Measurements from ENCODE around the gene ART1. TPM values are rescaled to one million over a fixed set of nuclear protein-coding genes. Genes with fewer than 3 reads are reported as not detected.
"Not testable (repeated sequence)": the region's sequence is repeated elsewhere in the genome, so short reads cannot be mapped to it uniquely, and the experiment has no call there.

The ART1 gene, protein sequence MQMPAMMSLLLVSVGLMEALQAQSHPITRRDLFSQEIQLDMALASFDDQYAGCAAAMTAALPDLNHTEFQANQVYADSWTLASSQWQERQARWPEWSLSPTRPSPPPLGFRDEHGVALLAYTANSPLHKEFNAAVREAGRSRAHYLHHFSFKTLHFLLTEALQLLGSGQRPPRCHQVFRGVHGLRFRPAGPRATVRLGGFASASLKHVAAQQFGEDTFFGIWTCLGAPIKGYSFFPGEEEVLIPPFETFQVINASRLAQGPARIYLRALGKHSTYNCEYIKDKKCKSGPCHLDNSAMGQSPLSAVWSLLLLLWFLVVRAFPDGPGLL
- not detected for total RNA-seq

DNA sequence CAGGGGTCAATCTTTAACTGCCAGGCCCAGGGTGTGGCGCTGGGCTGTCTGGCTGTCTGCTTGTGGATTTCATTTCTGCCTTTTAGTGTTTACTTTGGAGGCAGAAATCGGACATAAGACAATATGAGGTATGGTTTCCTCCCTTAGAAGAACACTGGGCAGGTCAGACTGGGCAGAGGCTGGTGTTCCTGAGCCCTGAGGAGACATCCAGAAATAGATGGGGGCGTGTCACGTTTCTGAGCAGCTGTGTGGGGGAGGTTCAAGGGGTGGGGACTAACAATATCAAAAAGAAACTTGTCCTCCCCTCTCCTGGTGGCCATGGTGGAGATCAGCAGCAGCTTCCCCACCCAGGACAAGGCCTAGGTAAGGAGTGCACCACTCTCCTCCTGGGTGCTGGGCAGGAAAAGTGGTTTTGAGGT, at the start of gene ART1:
Gene ART1 (plus strand): TSS at position 312 of the 419 bp plus-strand sequence. CDS start 14,086 bp downstream, outside the sequence.
- no peak for DNase-seq (ENCODE audit: low spot score)

DNA sequence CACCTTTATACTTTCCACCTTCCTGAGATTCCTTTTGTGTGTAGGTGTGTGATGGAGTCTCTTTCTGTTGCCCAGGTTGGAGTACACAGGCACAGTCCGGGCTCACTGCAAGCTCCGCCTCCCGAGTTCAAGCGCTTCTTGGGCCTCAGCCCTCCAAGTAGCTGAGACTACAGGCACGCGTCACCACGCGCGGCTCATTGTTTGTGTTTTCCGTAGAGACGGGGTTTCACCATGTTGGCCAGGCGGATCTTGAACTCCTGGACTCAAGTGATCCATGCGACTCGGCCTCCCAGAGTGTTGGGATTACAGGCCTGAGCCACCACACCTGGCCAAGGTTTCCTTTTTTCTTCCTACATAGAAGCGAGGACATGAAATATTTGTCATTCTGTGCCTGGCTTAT, 47.2 kb upstream of the ART1 start:
- not testable (repeated sequence) for DNase-seq (ENCODE audit: low spot score)

DNA sequence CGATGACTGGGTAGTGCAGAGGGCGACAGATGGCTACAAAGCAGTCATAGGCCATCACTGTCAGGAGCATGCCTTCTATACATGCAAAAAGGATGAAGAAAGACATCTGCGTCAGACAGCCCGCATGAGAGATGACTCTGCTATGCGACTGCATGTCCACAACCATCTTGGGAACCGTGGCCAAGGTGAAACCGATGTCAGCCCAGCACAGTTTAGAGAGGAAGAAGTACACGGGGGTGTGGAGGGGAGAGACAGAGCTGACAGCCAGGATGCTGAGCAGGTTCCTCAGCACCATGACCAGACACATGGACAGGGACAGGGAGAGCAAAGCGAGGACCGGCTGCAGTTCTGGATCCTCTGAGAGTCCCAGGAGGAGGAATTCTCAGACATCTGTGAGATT, 44.7 kb upstream of the ART1 start:
- not testable (repeated sequence) for DNase-seq (ENCODE audit: low spot score)

DNA sequence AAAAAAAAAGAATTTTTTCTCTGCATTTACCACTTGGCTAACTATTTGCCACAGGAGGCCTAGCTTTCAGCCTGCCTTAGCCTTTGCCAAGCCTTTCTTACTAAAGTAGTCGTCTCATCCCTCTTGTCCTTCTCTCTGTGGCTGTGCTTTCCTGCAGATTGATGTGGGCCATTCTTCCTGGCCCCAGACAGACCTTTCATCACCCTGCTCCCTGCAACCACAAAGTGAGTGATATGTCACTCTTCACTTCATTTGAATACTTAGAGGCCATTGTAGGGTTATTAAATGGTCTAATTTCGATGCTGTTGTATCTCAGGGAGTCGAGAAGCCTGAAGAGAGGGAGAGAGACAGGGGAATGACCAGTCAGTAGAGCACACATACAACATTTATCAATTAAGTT, 40.8 kb upstream of the ART1 start:
- DNase-seq (ENCODE audit: low spot score): no peak

DNA sequence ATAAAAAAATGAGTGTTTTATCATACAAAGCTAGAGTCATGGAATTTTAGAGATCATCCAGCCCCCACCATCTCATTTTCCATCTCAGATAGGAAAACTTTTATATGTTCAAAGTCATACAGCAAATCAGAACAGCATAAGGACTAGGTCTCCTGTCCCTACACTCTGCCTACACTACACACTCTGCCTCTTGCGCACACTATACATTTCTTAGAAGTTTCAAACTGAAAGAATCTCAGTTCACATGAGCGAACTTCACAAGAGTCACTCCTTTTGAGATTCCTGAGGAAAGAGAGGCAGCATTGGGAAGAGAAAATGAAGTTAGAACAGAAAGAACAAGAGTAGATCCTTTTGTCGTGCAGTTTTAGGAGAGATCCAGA, 39.7 kb upstream of the ART1 start:
- no peak for DNase-seq (ENCODE audit: low spot score)

DNA sequence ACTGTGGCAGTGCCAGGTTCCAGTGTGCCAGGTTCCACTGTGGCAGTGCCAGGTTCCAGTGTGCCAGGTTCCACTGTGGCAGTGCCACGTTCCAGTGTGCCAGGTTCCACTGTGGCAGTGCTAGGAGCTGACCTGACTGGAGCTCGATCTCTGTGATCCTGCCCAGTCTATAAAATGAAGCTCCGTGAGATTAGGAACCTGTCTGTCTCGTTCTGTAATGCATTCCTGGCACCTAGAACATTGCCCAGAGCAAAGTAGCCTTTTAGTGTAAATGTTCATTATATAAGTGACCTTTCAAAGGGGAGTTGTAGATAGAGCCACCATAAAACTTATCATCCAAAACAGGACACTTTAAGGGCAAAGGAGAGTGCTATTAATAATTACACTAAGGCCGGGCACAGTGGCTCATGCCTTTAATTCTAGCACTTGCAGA, 39.1 kb upstream of the ART1 start:
- DNase-seq (ENCODE audit: low spot score): no peak

DNA sequence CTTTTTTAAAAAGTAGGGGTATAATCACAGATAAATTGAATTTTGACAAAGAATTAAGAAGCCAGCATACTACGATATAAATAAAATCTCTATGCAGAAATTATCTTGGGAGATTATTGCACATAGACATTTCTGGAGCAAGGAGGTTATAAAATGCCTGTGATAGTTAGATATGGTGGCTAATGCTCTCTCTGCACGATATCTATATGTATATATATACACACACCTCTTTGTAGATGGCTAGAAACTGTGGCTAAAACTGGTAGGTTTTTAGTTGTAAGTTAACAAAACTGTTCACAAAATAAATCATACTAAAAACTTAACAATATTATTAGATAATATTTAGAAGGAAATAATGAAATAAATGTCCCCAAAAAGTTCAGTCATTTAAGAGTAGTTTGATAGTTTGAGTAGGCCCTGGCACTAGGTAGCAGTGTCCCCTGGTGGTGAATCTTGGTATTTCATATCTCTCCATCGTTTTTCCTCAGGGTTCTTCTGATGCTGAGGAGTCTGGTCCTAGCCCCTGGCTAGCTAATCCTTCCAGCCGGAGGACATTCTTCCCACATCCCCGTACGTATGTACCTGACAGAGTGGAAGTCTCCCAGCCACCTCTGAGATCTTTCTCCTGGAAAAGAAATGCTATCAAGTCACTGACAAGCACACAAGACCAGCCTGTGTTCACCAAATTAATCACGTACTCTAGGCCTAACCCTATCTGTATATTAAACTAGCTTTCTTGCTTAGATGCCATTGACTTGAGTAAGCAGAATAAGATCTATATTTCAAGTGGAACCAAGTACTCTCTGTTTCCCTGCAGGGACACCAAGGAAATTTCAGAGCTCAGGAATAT, 35.3 kb upstream of the ART1 start:
- DNase-seq (ENCODE audit: low spot score): peak; percentile 21

DNA sequence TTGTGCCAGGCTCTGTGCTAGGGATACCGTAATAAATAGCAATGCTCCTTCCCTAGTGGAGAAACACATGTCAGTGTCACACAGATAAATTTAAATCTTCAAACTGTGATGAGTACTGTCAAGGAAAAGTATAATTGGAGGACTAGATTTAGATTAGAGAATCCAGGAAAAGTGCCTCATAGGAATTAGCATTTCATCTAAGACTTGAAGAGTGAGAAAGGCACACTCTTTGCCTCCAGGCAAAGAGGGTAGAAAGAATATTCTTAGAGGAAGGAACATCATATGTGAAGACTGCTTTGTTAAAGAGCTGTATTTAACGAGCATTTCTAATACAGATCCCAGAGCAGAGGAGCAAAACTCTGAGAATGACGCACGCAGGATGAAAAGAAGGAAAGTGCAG, 34.1 kb upstream of the ART1 start:
- DNase-seq (ENCODE audit: low spot score): no peak

DNA sequence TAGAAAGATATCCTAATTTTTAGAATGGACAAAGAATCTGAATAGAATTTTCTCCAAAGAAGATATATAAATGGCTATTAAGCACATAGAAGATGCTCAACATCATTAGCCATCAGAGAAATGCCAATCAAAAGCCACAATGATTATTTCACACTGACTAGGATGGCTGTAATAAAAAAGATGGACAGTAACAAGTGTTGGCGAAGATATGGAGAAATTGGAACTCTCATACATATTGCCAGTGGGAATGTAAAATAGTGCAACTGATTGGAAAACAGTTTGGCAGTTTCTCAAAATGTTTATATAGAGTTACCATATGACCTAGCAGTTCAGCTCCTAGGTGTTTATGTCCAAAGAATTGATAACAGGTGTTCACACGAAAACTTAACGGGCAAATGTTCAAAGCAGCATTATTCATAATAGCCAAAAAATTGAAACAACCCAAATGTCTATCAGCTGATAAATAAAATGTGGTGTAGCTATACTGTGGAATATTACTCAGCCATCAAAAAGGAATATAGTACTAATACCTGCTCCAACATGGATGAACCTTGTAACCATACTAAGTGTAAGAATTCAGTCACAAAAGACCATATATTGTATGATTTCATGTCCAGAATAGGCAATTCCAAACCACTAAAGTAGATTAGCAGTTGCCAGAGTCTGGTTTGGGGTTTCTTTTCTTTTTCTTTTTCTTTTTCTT, 32.8 kb upstream of the ART1 start:
- no peak for DNase-seq (ENCODE audit: low spot score)

DNA sequence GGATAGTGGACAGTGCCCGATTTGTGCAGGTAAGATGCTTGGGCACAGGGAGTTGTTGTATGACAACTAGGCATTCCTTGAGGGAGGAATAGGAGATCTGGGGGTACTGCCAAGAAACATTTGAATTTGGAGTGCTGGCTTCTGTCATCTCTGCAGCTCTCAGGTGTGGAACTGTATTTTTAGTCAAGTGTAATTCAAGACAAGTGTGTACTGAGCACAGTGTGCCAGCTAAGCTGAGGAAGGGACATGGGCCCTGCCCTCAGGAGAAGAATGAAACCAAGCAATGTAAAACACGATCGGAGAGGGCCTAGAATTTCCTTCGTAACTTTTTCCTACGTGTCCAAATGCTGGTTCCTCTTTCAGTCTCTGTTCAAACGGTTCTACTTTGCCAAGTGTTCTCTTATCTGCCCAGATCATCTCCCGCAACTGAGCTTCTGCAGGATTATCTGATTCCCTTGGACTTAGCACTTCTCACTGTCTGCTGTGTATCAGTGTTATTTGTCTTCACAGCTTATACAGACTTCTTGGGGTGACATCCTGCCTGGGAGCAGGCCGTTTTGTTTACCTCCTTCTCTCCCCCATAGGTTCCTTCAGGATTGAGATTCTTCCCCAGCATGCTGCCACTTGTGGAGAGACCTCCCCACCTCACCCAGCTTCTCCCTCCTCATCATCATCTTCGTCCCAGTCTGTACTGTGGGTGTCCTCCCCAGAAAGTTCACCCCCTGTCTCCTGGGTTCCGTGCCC, 30.8 kb upstream of the ART1 start:
- no peak for DNase-seq (ENCODE audit: low spot score)

DNA sequence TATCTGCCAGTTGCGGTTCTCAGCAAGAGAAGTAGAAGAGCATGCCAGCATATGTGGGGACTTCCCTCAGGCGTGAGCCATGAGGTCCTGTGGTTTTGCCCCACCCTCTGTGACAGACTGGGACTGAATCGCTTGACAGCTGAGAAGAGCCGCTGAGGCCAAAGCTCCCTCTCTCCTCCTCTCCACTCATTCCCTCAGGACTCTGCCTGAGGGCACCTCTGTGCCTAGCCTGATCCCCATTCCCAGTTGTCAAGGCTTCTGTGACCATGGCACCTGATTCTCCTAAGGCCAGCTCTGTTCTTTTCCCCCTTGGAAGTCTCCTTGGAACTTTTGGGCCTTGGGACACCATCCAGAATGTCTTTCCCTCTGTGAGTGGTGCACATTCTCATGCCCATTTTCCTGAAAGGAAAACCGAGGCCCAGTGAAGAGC, 30.2 kb upstream of the ART1 start:
- DNase-seq (ENCODE audit: low spot score): no peak

DNA sequence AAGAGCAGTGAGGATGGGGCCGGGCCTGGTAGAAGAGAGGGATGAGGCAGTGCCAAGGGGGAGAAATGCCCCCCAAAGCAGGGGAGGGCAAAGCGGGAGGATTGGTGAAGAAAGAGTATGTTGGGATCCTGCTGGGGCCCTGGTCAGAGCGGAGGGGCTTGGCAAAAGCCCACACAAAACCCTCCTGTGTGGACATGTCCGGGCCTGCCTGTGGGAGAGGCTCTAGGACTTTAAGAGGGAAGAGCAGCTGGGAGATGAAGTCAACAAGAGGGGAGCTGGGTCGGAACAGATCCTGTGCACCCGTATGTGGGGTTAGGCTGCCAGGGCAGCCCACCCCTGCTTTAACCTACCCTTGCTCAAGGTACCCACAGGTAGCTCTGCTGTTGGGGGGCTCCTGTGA, 28.9 kb upstream of the ART1 start:
- DNase-seq (ENCODE audit: low spot score): no peak

DNA sequence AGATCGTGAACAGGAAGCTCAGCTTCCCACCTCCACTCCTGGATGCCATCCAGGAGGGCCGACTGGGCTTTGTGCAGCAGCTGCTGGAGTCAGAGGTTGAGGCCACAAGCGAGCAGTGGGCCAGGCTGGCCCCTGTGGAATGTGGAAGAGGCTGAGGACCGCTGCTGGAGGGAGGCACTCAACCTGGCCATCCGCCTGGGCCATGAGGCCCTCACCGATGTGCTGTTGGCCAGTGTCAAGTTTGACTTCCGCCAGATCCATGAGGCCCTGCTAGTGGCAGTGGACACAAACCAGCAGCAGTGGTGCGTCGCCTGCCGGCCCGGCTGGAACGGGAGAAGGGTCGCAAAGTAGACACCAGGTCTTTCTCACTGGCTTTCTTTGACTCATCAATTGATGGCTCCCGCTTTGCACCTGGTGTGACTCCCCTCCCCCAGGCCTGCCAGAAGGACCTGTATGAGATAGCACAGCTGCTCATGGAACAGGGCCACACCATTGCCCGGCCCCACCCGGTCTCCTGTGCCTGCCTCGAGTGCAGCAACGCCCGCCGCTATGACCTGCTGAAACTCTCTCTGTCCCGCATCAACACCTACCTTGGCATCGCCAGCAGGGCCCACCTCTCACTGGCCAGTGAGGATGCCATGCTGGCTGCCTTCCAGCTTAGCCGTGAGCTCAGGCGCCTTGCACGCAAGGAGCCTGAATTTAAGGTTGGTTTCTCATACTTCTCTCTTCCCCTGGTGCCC, 28.0 kb upstream of the ART1 start:
- DNase-seq (ENCODE audit: low spot score): no peak

DNA sequence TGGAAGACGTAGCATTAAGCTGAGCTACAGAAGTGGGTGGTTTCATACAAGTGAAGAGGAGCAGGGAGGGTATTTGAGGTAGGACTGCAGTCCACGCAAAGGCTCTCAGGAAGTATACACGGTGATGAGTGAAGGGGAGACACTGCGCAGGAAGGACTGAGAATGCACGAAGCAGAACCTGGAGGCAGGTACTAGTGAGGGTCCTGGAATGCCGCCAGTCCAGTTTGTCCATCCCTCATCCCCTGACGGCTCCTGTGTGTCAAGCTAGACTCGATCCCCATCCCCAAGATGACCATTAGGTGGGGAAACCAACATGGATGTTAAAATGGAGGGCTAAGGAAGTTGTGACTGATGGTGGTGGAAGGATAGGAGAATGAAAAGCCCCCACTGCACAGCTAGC, 26.9 kb upstream of the ART1 start:
- no peak for DNase-seq (ENCODE audit: low spot score)

DNA sequence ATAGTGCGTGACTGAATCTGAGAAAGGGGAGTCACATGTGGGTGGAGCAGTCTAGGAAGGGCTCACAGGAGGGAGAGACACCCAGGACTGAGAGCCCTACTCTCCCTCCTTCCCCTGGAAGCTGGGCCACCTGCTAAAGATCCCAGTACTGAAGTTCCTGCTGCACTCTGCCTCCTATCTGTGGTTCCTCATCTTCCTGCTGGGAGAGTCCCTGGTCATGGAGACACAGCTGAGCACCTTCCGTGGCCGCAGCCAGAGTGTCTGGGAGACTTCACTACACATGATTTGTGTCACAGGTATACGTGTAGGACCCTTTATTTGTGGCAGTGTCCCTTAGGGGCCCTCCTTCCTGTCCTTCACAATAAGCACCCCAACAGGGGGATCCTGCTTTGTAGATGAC, 22.4 kb upstream of the ART1 start:
- no peak for DNase-seq (ENCODE audit: low spot score)

DNA sequence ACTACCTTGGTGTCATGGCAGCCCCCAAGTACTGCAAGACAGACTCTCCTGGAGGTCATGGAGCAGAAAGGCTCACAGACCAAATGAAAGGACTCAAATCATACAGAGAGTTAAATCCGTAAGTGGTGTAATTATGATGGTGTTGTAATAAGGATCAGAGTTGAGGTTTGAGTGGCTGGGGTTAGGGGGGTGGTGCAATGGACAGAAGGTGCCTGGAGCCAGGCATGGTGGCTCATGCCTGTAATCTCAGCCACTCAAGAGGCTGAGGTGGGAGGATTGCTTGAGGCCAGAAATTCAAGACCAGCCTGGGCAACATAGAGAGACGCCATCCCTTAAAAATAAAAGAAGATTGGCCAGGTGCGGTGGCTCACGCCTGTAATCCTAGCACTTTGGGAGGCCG, 21.8 kb upstream of the ART1 start:
- no peak for DNase-seq (ENCODE audit: low spot score)

DNA sequence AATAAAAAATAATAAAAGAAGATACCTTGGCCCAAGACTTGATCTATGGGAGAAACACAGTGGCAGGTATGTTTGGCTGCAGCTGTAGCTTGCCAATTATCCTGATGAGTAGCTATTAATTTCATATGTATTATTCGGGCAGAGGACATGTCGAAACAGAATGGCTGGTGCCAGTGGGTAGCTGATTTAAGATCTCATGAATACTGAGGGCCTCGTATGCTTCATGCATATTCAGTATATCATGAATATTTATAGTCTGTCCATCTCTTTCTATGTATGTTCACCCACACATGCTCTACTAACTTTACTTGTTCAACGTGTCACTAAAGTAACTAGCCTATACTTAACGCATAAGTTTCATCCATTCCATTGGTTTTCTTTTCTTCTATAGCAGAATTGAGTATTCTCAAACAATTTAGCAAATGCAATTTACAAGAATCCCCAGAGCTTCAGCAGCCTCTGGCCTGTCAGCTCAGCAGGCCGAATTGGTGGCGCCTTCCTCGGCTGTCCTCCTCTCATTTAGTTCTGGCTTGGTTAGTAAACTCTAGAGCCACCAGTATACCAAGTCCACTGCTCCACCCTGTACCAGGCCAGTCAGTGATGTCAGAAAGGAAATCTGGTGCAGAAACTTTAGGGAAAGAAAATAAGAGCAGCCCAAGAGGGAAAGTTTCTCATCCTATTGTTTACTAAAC, 21.0 kb upstream of the ART1 start:
- no peak for DNase-seq (ENCODE audit: low spot score)

DNA sequence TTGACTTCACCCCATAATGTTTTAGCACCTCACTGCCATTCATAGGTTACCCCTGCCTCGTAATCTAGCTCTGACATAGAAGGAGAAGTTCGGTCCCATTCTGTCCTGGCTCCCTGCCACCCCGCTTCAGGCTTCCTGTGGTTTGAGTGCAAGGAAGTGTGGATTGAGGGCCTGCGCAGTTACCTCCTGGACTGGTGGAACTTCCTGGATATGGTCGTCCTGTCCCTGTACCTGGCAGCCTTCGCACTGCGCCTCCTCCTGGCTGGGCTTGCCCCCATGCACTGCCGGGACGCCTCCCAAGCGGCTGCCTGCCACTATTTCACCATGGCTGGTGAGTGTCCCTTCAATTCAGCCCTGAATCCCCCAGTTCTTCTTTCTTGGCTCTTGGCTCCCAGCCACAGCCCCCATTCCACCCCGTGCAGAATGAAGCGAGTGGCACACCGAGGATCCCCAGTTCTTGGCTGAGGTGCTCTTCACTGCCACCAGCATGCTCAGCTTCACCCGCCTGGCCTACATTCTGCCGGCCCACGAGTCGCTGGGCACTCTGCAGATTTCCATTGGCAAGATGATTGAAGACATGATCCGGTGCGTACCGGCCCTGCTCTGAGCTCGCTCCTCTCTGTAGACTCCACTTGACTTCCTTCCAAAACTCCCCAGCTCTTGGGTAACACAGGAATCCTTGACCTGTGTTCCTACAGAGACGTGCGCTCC, 18.5 kb upstream of the ART1 start:
- peak; percentile 29 for DNase-seq (ENCODE audit: low spot score)

DNA sequence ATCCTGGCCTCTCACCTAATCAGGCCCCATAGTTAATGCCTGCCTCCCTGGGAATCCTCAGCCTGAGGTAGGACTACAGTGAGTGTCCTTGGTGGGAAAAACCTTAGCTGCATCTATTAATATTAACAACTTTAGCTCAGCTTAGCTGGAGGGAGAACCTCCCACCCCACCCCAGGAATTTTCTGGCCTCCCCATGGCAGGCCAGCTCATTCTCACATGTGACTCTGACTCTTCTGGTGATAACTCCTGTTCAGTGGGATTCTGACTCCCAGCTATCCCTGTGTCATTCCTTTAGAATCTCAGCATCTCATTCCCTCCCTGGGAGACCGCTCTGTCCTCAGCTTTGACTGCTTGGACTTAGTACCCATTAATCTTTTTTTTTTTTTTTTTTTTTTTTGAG, 17.6 kb upstream of the ART1 start:
- no peak for DNase-seq (ENCODE audit: low spot score)

DNA sequence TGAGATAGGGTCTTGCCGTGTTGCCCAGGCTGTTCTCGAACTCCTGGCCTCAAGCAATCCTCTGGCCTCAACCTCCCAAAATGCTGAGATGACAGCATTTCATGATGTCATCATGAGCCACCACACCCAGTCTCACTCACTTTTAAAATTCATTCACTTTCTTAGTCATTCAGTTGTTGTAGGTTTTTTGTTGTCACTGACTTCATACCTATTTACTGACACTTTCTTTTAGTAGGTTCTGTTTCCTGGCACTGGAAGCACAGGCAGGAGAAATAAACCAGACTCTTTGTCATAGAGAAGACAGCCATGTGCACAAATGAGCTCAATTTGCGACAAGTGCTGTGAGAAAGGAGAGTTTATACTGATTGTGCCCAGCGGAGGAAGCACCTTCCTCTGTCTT, 13.6 kb upstream of the ART1 start:
- DNase-seq (ENCODE audit: low spot score): no peak
